Activated CD4-positive, alpha-beta T cell treated with anti-CD3 and anti-CD28 coated beads for 24 hours (primary cell): Measurements from ENCODE around the gene C17orf67.
"Not testable (repeated sequence)": the region's sequence is repeated elsewhere in the genome, so short reads cannot be mapped to it uniquely, and the experiment has no call there.

Source experiments
- DNase-seq, 2 donors: peaks; one replicate each; pipeline ENCODE4 v3.0.0-alpha.2; 2020; ENCODE audit warnings: low read depth in 2 of 2

Gene C17orf67

GRCh38 chr17:56773124-56773523 is 60.6 kb downstream of the C17orf67 start:
- DNase-seq, result no peak

GRCh38 chr17:56772442-56772841 is 61.3 kb downstream of the C17orf67 start:
- no peak for DNase-seq

- no peak for DNase-seq
Measured at GRCh38 chr17:56771975-56772374, 61.7 kb downstream of the C17orf67 start.

GRCh38 chr17:56771563-56771962 is 62.2 kb downstream of the C17orf67 start:
- no peak for DNase-seq

- no peak for DNase-seq
Measured at GRCh38 chr17:56770427-56770826, 63.3 kb downstream of the C17orf67 start.

GRCh38 chr17:56765449-56765848 is 68.3 kb downstream of the C17orf67 start:
- DNase-seq, result no peak

- DNase-seq, result no peak
Measured at GRCh38 chr17:56762988-56763387, 70.7 kb downstream of the C17orf67 start.

- DNase-seq, result no peak
Measured at GRCh38 chr17:56762144-56762543, 71.6 kb downstream of the C17orf67 start.

- no peak for DNase-seq
Measured at GRCh38 chr17:56761387-56761786, 72.3 kb downstream of the C17orf67 start.

- not testable (repeated sequence) for DNase-seq
Measured at GRCh38 chr17:56757611-56758010, 76.1 kb downstream of the C17orf67 start.

GRCh38 chr17:56756536-56756935 is 77.2 kb downstream of the C17orf67 start:
- DNase-seq, result no peak

GRCh38 chr17:56755310-56755709 is 78.4 kb downstream of the C17orf67 start:
- DNase-seq, result no peak

- no peak for DNase-seq
Measured at GRCh38 chr17:56754523-56755208, 79.1 kb downstream of the C17orf67 start.

- no peak for DNase-seq
Measured at GRCh38 chr17:56752263-56752836, 81.4 kb downstream of the C17orf67 start.

- DNase-seq, result no peak
Measured at GRCh38 chr17:56751145-56751738, 82.5 kb downstream of the C17orf67 start.

GRCh38 chr17:56744721-56745120 is 89.0 kb downstream of the C17orf67 start:
- no peak for DNase-seq

- DNase-seq, result no peak
Measured at GRCh38 chr17:56742601-56743000, 91.1 kb downstream of the C17orf67 start.
